ENCODE measurements around the gene RPS6KA1. TPM values are rescaled to one million over a fixed set of nuclear protein-coding genes. Genes with fewer than 3 reads are reported as not detected.

The RPS6KA1 gene
- total and polyA plus RNA-seq, 10 of the 15 experiments (the other 5 are each of a cell fraction or from before 2014, with no cell fraction given), result 5.0 to 136 (median 91.5) TPM

DNA sequence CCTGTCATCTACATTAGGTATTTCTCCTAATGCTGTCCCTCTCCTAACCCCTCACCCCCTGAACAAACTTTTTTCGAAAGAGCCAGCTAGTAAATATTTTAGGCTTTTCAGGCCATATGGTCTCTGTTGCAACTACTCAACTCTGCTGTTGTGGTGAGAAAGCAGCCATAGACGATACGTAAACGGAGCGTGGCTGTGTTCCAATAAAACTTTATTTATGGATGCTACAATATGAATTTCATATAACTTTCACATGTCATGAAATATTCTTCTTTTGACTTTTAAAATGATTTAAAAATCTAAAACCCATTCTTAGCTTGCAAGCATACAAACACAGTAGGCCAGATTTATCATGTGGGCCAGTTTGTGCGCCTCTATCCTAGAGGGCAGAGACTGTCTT lies 11.2 kb upstream of the RPS6KA1 start:
- Histone ChIP-seq H3K9me3 (replicated peaks; ENCODE audit: control insufficient read depth, insufficient read depth, low read length) (no peaks in the 10 kb centered on the region), H3K27ac (ENCODE audit: control insufficient read depth, insufficient read depth) (no peak overlapping the region), H3K79me2 (ENCODE audit: control insufficient read depth, insufficient read depth, low read length) (no peaks in the 10 kb centered on the region), H3K9ac (ENCODE audit: control insufficient read depth, insufficient read depth, low read length) (no peak overlapping the region), H3K27me3 (replicated peaks in 1 of 2; ENCODE audit: control insufficient read depth in 2 of 2, insufficient read depth in 2 of 2, low read length in 1 of 2) (no peaks in the 10 kb centered on the region; a peak in 1 of 4 replicates), H2AFZ (ENCODE audit: control insufficient read depth, low read depth, low read length) (no peak overlapping the region), H3K4me2 (ENCODE audit: control insufficient read depth, insufficient read depth) (no peak overlapping the region), H4K20me1 (ENCODE audit: control insufficient read depth, insufficient read depth) (no peaks in the 10 kb centered on the region), H3K4me1 (ENCODE audit: control insufficient read depth, insufficient read depth, low read length) (peaks cover 10% of the 10 kb centered on the region; the same call in 1 of the 2 replicates), H3K36me3 (ENCODE audit: control insufficient read depth in 2 of 2, insufficient read depth in 2 of 2, low read length in 1 of 2) (no peaks in the 10 kb centered on the region), H3K4me3 (no peak overlapping the region)
- ChIA-PET RAD21 (ENCODE audit: unreplicated experiment) (interaction anchor here (1.2 kb wide), 1 partner anchor 20 kb away, joined by 3 read pairs; no protein-coding TSS in a partner anchor), POLR2A (interaction anchor here (0.9 to 1.5 kb wide), 2 partner anchors 11 to 17 kb away, joined by 3 to 4 read pairs; no protein-coding TSS in a partner anchor), SMC1A (ENCODE audit: uncharacterized antibody, unreplicated experiment) (interaction anchor here (1.1 to 1.7 kb wide), 2 partner anchors 9 to 12 kb away, joined by 4 to 8 read pairs; no protein-coding TSS in a partner anchor), CTCF (interaction anchor here (3.0 kb wide), 1 partner anchor 20 kb away, joined by 9 read pairs; no protein-coding TSS in a partner anchor)
- TF ChIP-seq, protein P1, sequence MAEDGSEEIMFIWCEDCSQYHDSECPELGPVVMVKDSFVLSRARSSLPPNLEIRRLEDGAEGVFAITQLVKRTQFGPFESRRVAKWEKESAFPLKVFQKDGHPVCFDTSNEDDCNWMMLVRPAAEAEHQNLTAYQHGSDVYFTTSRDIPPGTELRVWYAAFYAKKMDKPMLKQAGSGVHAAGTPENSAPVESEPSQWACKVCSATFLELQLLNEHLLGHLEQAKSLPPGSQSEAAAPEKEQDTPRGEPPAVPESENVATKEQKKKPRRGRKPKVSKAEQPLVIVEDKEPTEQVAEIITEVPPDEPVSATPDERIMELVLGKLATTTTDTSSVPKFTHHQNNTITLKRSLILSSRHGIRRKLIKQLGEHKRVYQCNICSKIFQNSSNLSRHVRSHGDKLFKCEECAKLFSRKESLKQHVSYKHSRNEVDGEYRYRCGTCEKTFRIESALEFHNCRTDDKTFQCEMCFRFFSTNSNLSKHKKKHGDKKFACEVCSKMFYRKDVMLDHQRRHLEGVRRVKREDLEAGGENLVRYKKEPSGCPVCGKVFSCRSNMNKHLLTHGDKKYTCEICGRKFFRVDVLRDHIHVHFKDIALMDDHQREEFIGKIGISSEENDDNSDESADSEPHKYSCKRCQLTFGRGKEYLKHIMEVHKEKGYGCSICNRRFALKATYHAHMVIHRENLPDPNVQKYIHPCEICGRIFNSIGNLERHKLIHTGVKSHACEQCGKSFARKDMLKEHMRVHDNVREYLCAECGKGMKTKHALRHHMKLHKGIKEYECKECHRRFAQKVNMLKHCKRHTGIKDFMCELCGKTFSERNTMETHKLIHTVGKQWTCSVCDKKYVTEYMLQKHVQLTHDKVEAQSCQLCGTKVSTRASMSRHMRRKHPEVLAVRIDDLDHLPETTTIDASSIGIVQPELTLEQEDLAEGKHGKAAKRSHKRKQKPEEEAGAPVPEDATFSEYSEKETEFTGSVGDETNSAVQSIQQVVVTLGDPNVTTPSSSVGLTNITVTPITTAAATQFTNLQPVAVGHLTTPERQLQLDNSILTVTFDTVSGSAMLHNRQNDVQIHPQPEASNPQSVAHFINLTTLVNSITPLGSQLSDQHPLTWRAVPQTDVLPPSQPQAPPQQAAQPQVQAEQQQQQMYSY (CRISPR knock-in tag; IDR thresholded peaks at IDR 0.05), result no peak
- TF ChIP-seq EZH2 (IDR thresholded peaks at IDR 0.05; ENCODE audit: borderline replicate concordance, control insufficient read depth, low read depth, low read length), result no peak
- TF ChIP-seq, protein P2, sequence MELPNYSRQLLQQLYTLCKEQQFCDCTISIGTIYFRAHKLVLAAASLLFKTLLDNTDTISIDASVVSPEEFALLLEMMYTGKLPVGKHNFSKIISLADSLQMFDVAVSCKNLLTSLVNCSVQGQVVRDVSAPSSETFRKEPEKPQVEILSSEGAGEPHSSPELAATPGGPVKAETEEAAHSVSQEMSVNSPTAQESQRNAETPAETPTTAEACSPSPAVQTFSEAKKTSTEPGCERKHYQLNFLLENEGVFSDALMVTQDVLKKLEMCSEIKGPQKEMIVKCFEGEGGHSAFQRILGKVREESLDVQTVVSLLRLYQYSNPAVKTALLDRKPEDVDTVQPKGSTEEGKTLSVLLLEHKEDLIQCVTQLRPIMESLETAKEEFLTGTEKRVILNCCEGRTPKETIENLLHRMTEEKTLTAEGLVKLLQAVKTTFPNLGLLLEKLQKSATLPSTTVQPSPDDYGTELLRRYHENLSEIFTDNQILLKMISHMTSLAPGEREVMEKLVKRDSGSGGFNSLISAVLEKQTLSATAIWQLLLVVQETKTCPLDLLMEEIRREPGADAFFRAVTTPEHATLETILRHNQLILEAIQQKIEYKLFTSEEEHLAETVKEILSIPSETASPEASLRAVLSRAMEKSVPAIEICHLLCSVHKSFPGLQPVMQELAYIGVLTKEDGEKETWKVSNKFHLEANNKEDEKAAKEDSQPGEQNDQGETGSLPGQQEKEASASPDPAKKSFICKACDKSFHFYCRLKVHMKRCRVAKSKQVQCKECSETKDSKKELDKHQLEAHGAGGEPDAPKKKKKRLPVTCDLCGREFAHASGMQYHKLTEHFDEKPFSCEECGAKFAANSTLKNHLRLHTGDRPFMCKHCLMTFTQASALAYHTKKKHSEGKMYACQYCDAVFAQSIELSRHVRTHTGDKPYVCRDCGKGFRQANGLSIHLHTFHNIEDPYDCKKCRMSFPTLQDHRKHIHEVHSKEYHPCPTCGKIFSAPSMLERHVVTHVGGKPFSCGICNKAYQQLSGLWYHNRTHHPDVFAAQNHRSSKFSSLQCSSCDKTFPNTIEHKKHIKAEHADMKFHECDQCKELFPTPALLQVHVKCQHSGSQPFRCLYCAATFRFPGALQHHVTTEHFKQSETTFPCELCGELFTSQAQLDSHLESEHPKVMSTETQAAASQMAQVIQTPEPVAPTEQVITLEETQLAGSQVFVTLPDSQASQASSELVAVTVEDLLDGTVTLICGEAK (IDR thresholded peaks at IDR 0.05; ENCODE audit: borderline replicate concordance), result 0 out of 2 replicates have a peak, but pooled peaks have one; percentile 21
- no peak for ATAC-seq
- FAIRE-seq, result no peak
- DNase-seq (ENCODE audit: low read depth, low spot score), result no peak
- 81% methylated on average over 6 of the region's 6 CpGs for WGBS (ENCODE audit: insufficient coverage, insufficient replicate concordance, low lambda C conversion rate, missing lambda C conversion rate)
- BruUV-seq (replicated peaks), result no TSS peak
- intact Hi-C loops (cut with micrococcal nuclease; ENCODE audit: unreplicated experiment) (no loop called here), in situ Hi-C loops (cut with MboI) (no loop called here)
